ENCODE measurements around the gene RPL10. TPM values are rescaled to one million over a fixed set of nuclear protein-coding genes. Genes with fewer than 3 reads are reported as not detected.

The RPL10 gene
- total and polyA plus RNA-seq, 2 of the 13 experiments (the other 11 are each of a cell fraction or from before 2014, with no cell fraction given) = 2,381 to 4,713 TPM

DNA sequence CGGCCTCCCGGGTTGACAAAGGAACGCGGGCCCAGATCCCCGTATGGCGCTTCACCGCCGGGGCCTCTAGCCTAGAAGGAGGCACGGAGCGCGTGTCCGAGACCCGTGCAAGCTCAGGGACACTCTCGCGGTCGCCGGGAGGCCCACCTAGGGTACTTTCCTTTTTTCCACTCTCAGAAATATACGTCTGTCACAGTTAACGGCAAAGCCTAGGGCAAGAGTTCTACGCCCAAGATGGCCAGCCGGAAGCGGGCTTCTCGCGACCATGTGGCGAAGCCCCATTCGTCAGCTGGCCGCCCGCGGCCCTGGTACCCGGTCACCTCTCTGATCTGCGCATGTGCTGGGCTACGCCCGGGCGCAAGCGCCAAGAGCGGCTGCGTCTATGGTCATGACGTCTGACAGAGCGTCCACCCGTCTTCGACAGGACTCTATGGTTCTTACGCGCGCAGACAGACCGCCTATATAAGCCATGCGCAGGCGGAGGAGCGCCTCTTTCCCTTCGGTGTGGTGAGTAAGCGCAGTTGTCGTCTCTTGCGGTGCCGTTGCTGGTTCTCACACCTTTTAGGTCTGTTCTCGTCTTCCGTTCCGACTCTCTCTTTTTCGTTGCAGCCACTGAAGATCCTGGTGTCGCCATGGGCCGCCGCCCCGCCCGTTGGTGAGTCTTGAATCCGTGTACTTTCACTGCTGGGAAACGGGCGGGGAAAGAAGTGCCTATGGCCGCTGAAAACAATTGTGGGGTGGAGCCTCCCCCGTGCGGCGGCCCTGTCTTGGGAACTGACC, at the start of gene RPL10 (continued):
- TF ChIP-seq ZBTB3 (CRISPR knock-in tag; IDR thresholded peaks at IDR 0.05; ENCODE audit: borderline replicate concordance, low read depth) (no peak), NR3C1 (CRISPR knock-in tag; IDR thresholded peaks at IDR 0.05) (no peak), ZNF124 (CRISPR knock-in tag; IDR thresholded peaks at IDR 0.05) (peak; percentile 71; the same call in 1 of the 2 replicates), TMF1 (CRISPR knock-in tag; IDR thresholded peaks at IDR 0.05; ENCODE audit: low read depth) (peak; percentile 22; the same call in 1 of the 2 replicates), YY1 (IDR thresholded peaks at IDR 0.05; ENCODE audit: insufficient read depth, insufficient replicate concordance, low read depth, low read length) (peak; percentile 89), TEAD3 (CRISPR knock-in tag; optimal IDR thresholded peaks at IDR 0.05; ENCODE audit: borderline replicate concordance) (peak; percentile 24), REST (IDR thresholded peaks at IDR 0.05; ENCODE audit: borderline replicate concordance in 1 of 2, low read depth in 1 of 2, low read length in 2 of 2) (peak in 1 of 2 experiments; percentile 72; a peak in 1 of 4 replicates), ZNF512B (CRISPR knock-in tag; IDR thresholded peaks at IDR 0.05; ENCODE audit: borderline replicate concordance) (no peak), ZNF564 (CRISPR knock-in tag; IDR thresholded peaks at IDR 0.05) (no peak; the same call in 1 of the 2 replicates)
- TF ChIP-seq, protein P1, sequence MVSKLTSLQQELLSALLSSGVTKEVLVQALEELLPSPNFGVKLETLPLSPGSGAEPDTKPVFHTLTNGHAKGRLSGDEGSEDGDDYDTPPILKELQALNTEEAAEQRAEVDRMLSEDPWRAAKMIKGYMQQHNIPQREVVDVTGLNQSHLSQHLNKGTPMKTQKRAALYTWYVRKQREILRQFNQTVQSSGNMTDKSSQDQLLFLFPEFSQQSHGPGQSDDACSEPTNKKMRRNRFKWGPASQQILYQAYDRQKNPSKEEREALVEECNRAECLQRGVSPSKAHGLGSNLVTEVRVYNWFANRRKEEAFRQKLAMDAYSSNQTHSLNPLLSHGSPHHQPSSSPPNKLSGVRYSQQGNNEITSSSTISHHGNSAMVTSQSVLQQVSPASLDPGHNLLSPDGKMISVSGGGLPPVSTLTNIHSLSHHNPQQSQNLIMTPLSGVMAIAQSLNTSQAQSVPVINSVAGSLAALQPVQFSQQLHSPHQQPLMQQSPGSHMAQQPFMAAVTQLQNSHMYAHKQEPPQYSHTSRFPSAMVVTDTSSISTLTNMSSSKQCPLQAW (CRISPR knock-in tag; IDR thresholded peaks at IDR 0.05) = no peak
- TF ChIP-seq, protein P2, sequence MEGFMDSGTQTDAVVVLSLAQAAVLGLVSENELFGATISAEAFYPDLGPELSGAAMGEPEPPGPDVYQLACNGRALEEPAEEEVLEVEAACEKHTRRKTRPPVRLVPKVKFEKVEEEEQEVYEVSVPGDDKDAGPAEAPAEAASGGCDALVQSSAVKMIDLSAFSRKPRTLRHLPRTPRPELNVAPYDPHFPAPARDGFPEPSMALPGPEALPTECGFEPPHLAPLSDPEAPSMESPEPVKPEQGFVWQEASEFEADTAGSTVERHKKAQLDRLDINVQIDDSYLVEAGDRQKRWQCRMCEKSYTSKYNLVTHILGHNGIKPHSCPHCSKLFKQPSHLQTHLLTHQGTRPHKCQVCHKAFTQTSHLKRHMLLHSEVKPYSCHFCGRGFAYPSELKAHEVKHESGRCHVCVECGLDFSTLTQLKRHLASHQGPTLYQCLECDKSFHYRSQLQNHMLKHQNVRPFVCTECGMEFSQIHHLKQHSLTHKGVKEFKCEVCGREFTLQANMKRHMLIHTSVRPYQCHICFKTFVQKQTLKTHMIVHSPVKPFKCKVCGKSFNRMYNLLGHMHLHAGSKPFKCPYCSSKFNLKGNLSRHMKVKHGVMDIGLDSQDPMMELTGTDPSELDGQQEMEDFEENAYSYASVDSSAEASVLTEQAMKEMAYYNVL (CRISPR knock-in tag; IDR thresholded peaks at IDR 0.05; ENCODE audit: borderline replicate concordance) = no peak
- TF ChIP-seq, protein P3, sequence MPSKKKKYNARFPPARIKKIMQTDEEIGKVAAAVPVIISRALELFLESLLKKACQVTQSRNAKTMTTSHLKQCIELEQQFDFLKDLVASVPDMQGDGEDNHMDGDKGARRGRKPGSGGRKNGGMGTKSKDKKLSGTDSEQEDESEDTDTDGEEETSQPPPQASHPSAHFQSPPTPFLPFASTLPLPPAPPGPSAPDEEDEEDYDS (CRISPR knock-in tag; IDR thresholded peaks at IDR 0.05) = peak; percentile 98
- TF ChIP-seq, protein P4, sequence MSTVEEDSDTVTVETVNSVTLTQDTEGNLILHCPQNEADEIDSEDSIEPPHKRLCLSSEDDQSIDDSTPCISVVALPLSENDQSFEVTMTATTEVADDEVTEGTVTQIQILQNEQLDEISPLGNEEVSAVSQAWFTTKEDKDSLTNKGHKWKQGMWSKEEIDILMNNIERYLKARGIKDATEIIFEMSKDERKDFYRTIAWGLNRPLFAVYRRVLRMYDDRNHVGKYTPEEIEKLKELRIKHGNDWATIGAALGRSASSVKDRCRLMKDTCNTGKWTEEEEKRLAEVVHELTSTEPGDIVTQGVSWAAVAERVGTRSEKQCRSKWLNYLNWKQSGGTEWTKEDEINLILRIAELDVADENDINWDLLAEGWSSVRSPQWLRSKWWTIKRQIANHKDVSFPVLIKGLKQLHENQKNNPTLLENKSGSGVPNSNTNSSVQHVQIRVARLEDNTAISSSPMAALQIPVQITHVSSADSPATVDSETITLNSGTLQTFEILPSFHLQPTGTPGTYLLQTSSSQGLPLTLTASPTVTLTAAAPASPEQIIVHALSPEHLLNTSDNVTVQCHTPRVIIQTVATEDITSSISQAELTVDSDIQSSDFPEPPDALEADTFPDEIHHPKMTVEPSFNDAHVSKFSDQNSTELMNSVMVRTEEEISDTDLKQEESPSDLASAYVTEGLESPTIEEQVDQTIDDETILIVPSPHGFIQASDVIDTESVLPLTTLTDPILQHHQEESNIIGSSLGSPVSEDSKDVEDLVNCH (CRISPR knock-in tag; IDR thresholded peaks at IDR 0.05) = no peak; the same call in 1 of the 2 replicates

Measured in HepG2 (cell line).